ENCODE measurements around the gene ADGRG7. TPM values are rescaled to one million over a fixed set of nuclear protein-coding genes. Genes with fewer than 3 reads are reported as not detected.
A peak's percentile ranks its signal among the peaks of the same experiment; 100 is the strongest.
"Not testable (repeated sequence)": the region's sequence is repeated elsewhere in the genome, so short reads cannot be mapped to it uniquely, and the experiment has no call there.

Gene ADGRG7
- total RNA-seq, 1 experiment from 2014 or later, result not detected

DNA sequence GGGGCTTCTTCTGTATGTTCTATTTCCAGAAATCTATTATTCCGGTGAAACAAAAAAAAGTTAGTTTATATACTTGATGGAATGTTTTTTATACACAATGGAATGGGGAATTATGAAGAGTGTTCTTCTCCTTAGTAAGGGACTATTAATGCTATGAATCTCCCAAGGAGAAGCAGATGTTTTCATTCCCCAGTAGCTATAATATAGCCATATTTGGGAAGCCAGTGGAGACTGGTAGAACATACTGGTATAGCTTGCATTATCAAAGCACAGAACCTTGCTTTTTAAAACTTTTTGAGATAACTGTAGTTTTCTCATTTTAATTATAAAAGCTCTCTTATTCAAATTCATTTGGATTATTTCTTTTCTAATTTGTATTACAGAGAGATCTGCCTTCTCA lies 38.3 kb downstream of the ADGRG7 start:
- DNase-seq (ENCODE audit: low read depth), result no peak

DNA sequence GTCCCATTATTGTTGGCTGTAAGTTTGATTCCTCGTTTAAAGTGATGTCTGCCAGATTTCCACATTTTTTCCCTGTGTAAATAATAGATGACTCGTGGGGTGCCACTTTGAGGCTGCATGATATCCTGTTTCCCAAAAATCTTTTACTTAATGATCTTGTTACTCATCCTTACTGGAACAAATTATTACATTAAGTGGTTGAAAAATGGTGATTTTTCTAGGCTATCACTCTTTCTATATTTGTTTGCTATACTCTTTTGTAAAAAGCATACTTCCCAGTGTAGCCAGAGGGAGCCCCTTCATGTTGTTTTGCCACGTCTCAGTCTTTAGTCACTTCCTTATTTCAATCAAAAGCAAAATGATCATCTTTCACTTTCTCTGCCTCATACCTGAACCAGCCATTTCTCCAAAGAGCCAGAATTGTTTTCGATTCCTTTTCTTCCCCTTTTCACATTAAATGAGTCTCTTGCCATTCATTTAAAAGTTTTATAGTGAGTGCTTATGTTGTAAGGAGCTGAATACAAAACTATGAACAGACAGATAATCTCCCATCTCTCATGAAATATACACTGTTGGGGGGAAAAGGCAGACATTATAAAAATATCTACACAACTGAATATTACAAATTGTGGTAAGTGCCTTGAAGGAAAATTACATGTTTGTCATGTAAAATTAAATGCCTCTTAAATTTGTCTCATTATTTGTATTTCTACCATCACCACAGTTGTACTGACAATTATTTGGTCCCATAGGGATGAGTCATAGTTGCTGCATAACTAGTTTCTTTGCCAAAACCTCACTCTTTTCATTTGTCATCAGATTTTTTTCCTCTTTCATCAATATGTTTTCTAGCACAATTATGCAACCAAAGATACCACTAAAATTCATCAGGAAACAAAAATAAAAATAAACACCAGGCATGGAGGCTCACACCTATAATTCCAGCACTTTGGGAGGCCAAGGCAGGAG lies 41.5 kb downstream of the ADGRG7 start:
- DNase-seq (ENCODE audit: low read depth), result peak; percentile 61

- no peak for DNase-seq (ENCODE audit: low read depth)
Observed at GRCh38 chr3:100653604-100654294, 44.3 kb downstream of the ADGRG7 start.

GRCh38 chr3:100656945-100657344 lies 47.5 kb downstream of the ADGRG7 start:
- no peak for DNase-seq (ENCODE audit: low read depth)

GRCh38 chr3:100661294-100661693 lies 51.9 kb downstream of the ADGRG7 start:
- not testable (repeated sequence) for DNase-seq (ENCODE audit: low read depth)

DNA sequence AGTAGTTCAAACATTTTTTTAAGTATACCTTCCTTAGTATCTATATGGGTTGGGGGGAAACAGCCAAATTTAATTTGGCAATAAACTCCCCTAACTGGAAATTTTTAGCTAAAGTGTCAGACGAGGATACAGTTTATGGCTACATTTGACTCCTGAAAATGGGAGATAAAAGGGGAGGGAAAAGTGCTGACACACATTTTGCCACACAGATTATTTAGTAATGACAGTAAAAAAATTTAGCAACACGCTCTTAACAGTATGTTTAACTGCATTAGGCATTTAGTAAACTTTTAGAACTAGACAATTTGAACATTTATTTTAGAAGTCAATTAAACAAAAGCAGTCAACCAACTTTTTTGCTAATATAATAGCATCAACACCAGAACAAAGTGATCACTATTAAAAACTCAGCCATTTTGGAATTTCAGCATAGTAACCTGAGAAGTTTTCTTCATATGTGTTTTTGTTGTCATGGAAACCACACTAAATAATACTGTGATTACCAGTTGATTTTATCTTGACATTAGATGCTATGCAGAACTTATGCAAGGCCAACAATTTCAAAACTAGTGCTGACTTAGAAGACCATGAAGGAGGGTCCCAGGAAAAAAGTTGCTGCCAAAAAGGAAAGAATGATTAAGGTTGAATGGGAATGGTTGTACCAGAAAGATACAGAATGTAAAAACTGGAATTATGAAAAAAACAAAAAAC lies 52.9 kb downstream of the ADGRG7 start:
- peak; percentile 47 for DNase-seq (ENCODE audit: low read depth)

- peak; percentile 67 for DNase-seq (ENCODE audit: low read depth)
Observed at GRCh38 chr3:100665230-100665629, 55.8 kb downstream of the ADGRG7 start.

DNA sequence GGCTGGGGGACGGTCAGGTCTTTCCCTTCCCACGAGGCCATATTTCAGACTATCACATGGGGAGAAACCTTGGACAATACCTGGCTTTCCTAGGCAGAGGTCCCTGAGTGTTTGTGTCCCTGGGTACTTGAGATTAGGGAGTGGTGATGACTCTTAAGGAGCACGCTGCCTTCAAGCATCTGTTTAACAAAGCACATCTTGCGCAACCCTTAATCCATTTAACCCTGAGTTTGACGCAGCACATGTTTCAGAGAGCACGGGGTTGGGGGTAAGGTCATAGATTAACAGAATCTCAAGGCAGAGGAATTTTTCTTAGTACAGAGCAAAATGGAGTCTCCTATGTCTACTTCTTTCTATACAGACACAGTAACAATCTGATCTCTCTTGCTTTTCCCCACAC lies 57.3 kb downstream of the ADGRG7 start:
- peak; percentile 17 for DNase-seq (ENCODE audit: low read depth)

- DNase-seq (ENCODE audit: low read depth), result not testable (repeated sequence)
Observed at GRCh38 chr3:100667316-100667715, 57.9 kb downstream of the ADGRG7 start.

DNA sequence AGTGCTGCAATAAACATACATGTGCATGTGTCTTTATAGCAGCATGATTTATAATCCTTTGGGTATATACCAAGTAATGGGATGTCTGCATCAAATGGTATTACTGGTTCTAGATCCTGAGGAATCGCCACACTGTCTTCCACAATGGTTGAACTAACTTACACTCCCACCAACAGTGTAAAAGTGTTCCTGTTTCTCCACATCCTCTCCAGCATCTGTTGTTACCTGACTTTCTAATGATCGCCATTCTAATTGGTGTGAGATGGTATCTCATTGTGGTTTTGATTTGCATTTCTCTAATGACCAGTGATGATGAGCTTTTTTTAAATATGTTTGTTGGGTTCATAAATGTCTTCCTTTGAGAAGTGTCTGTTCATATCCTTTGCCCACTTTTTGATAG lies 61.6 kb downstream of the ADGRG7 start:
- not testable (repeated sequence) for DNase-seq (ENCODE audit: low read depth)

GRCh38 chr3:100681496-100681895 lies 72.1 kb downstream of the ADGRG7 start:
- DNase-seq (ENCODE audit: low read depth), result no peak

DNA sequence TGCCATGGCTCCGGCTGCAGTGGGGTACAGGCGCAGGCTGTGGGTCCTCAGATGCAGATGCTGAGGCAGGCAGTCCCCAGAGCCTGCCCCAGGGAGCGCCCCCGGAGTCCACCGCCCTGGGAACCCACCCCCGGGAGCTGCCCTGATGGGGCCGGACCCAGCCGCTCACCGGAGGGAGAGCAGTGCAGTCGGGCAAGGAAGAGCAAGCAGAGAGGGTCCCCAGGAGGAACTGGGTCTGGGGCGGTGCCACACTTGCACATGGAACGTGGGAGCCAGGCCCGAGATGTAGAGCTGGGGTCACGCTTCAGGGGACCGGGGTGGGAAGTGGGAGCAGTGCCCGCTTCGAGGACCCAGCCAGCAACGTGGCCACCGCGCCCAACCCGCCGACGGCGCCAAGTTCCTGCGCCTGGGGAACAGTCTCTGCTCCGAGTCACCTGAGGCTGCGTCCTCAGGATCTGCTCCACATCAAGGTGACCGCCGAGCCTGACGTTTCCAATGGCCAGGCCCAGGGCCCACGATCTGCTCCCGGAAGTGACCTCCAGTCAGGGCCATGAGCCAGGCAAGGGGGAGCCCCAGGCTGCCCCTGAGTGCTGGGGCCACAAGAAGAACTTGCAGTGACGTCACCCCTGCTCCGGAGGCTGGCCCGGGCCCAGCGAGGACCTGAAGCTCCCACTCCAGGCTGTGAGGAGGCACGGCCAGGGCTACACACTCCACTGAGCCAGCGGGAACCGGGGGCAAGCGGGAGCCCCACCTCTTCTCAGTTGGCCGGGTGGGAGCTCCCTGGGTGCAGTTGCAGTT lies 72.9 kb downstream of the ADGRG7 start:
- DNase-seq (ENCODE audit: low read depth), result no peak

- no peak for DNase-seq (ENCODE audit: low read depth)
Observed at GRCh38 chr3:100682854-100683760, 73.7 kb downstream of the ADGRG7 start.

GRCh38 chr3:100693225-100693624 lies 83.8 kb downstream of the ADGRG7 start:
- no peak for DNase-seq (ENCODE audit: low read depth)

GRCh38 chr3:100695696-100696095 lies 86.3 kb downstream of the ADGRG7 start:
- DNase-seq (ENCODE audit: low read depth), result peak; percentile 8

DNA sequence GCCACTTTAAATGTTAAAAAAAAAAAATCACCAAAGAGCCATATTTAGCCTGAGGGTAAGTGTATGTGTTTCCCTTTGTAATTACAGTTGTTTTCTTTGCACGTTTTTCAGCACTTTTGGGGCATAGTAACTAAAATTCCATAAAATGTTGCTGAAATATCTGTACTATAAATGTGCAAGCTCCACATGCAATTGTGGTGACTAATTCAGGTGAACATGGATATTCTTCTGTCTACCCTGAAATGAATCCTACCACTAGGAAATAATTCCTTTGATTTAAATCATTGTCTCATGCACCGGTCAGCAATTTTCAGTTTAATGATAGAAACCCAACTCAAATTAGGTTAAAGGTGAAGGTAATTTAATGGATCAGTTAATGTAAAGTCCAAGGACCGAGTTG lies 86.8 kb downstream of the ADGRG7 start:
- DNase-seq (ENCODE audit: low read depth), result no peak

- no peak for DNase-seq (ENCODE audit: low read depth)
Observed at GRCh38 chr3:100697172-100697571, 87.8 kb downstream of the ADGRG7 start.

- no peak for DNase-seq (ENCODE audit: low read depth)
Observed at GRCh38 chr3:100697723-100698285, 88.4 kb downstream of the ADGRG7 start.

GRCh38 chr3:100698736-100699135 lies 89.3 kb downstream of the ADGRG7 start:
- no peak for DNase-seq (ENCODE audit: low read depth)

GRCh38 chr3:100700708-100701107 lies 91.3 kb downstream of the ADGRG7 start:
- DNase-seq (ENCODE audit: low read depth), result no peak
